GM19455 (cell line): ENCODE data around the gene SPOCK1.
"Not testable (repeated sequence)": the region's sequence is repeated elsewhere in the genome, so short reads cannot be mapped to it uniquely, and the experiment has no call there.

Experiments
- ATAC-seq: cut with Tn5 transposase; IDR thresholded peaks from one replicate; pipeline ENCODE4 v1.9.1; 2021; ENCODE audit not compliant: unreplicated experiment

SPOCK1 gene

GRCh38 chr5:136992796-136993489 lies 506.2 kb downstream of the SPOCK1 start:
- ATAC-seq = no peak

GRCh38 chr5:136985785-136986475 lies 513.2 kb downstream of the SPOCK1 start:
- ATAC-seq = no peak

GRCh38 chr5:136984772-136985446 lies 514.2 kb downstream of the SPOCK1 start:
- ATAC-seq = no peak

GRCh38 chr5:136981936-136982335 lies 517.2 kb downstream of the SPOCK1 start:
- ATAC-seq = no peak

GRCh38 chr5:136979131-136979530 lies 520.0 kb downstream of the SPOCK1 start:
- ATAC-seq = no peak

GRCh38 chr5:136963504-136963903 lies 535.6 kb downstream of the SPOCK1 start:
- no peak for ATAC-seq

- no peak for ATAC-seq
These were observed 541.7 kb downstream of the SPOCK1 start for GRCh38 chr5:136957428-136957827.

GRCh38 chr5:136954142-136954541 lies 545.0 kb downstream of the SPOCK1 start:
- not testable (repeated sequence) for ATAC-seq

GRCh38 chr5:136953346-136954069 lies 545.6 kb downstream of the SPOCK1 start:
- ATAC-seq = not testable (repeated sequence)

- ATAC-seq = no peak
These were observed 571.6 kb downstream of the SPOCK1 start for GRCh38 chr5:136927571-136927970.

GRCh38 chr5:136926073-136926472 lies 573.1 kb downstream of the SPOCK1 start:
- no peak for ATAC-seq
